ENCODE data around the gene LIN28B.
"Not testable (repeated sequence)": the region's sequence is repeated elsewhere in the genome, so short reads cannot be mapped to it uniquely, and the experiment has no call there.

Gene LIN28B

GRCh38 chr6:105077596-105078385 is 120.9 kb downstream of the LIN28B start:
- DNase-seq (ENCODE audit: low read depth) = peak; percentile 71
- TF ChIP-seq CTCF (IDR thresholded peaks at IDR 0.05; ENCODE audit: low read length, missing control alignments) = peak; percentile 50
- no peak overlapping the region for H3K4me3 ChIP-seq (replicated peaks; ENCODE audit: low read depth, low read length)

- DNase-seq (ENCODE audit: low read depth) = no peak
- no peak for TF ChIP-seq CTCF (IDR thresholded peaks at IDR 0.05; ENCODE audit: low read length, missing control alignments)
- no peak overlapping the region for H3K4me3 ChIP-seq (replicated peaks; ENCODE audit: low read depth, low read length)
Measured at GRCh38 chr6:105078386-105078708, 121.4 kb downstream of the LIN28B start.

GRCh38 chr6:105080279-105080678 is 123.4 kb downstream of the LIN28B start:
- TF ChIP-seq CTCF (IDR thresholded peaks at IDR 0.05; ENCODE audit: low read length, missing control alignments) = no peak
- no peak for DNase-seq (ENCODE audit: low read depth)
- H3K4me3 ChIP-seq (replicated peaks; ENCODE audit: low read depth, low read length) = no peak overlapping the region

- H3K4me3 ChIP-seq (replicated peaks; ENCODE audit: low read depth, low read length); DNase-seq (ENCODE audit: low read depth): not testable (repeated sequence)
Measured at GRCh38 chr6:105081662-105082061, 124.8 kb downstream of the LIN28B start.

GRCh38 chr6:105087571-105088211 is 130.8 kb downstream of the LIN28B start:
- no peak overlapping the region for H3K4me3 ChIP-seq (replicated peaks; ENCODE audit: low read depth, low read length)
- peak; percentile 81 for TF ChIP-seq CTCF (IDR thresholded peaks at IDR 0.05; ENCODE audit: low read length, missing control alignments)
- peak; percentile 80 for DNase-seq (ENCODE audit: low read depth)

- TF ChIP-seq CTCF (IDR thresholded peaks at IDR 0.05; ENCODE audit: low read length, missing control alignments) = no peak
- no peak overlapping the region for H3K4me3 ChIP-seq (replicated peaks; ENCODE audit: low read depth, low read length)
Measured at GRCh38 chr6:105091140-105091829, 134.4 kb downstream of the LIN28B start.

GRCh38 chr6:105094133-105094640 is 137.3 kb downstream of the LIN28B start:
- no peak overlapping the region for H3K4me3 ChIP-seq (replicated peaks; ENCODE audit: low read depth, low read length)
- no peak for DNase-seq (ENCODE audit: low read depth)
- TF ChIP-seq CTCF (IDR thresholded peaks at IDR 0.05; ENCODE audit: low read length, missing control alignments) = no peak

More at GRCh38 chr6:105091140-105091829, 134.4 kb downstream of the LIN28B start:
- DNase-seq (ENCODE audit: low read depth) = no peak
